Gastroesophageal sphincter (tissue), 3 donors: Measurements from ENCODE around the gene CPT1B.

ENCODE experiments used
- POLR2AphosphoS5 ChIP-seq: sonication (generic); formaldehyde crosslinking; IDR thresholded peaks from one replicate; pipeline ENCODE4 v1.6.1; 2017; ENCODE audit warnings: antibody characterized with exemption
- TF ChIP-seq, protein P1 (sequence below), 4 experiments: fragments of 200-600 bp in 2 of 4; fragments of 450-650 bp in 2 of 4; sonication (generic) in 1 of 4; IDR thresholded peaks; one replicate each; pipeline ENCODE4 v1.5.1; 2017 to 2019; ENCODE audit warnings: antibody characterized with exemption in 4 of 4, mild to moderate bottlenecking in 2 of 4, moderate library complexity in 2 of 4

- TF ChIP-seq, protein P1, sequence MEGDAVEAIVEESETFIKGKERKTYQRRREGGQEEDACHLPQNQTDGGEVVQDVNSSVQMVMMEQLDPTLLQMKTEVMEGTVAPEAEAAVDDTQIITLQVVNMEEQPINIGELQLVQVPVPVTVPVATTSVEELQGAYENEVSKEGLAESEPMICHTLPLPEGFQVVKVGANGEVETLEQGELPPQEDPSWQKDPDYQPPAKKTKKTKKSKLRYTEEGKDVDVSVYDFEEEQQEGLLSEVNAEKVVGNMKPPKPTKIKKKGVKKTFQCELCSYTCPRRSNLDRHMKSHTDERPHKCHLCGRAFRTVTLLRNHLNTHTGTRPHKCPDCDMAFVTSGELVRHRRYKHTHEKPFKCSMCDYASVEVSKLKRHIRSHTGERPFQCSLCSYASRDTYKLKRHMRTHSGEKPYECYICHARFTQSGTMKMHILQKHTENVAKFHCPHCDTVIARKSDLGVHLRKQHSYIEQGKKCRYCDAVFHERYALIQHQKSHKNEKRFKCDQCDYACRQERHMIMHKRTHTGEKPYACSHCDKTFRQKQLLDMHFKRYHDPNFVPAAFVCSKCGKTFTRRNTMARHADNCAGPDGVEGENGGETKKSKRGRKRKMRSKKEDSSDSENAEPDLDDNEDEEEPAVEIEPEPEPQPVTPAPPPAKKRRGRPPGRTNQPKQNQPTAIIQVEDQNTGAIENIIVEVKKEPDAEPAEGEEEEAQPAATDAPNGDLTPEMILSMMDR (IDR thresholded peaks at IDR 0.05): no peak
- no peak for TF ChIP-seq POLR2AphosphoS5
These were observed 37.8 kb downstream of the CPT1B start for GRCh38 chr22:50540381-50540780.
